ENCODE results near the gene PER3. TPM values are rescaled to one million over a fixed set of nuclear protein-coding genes. Genes with fewer than 3 reads are reported as not detected.
"Not testable (repeated sequence)": the region's sequence is repeated elsewhere in the genome, so short reads cannot be mapped to it uniquely, and the experiment has no call there.

PER3 gene
- total RNA-seq, 1 donor from 2014 or later, result 20.4 TPM

GRCh38 chr1:7771823-7772299 lies 12.2 kb upstream of the PER3 start:
- ATAC-seq (no peak), DNase-seq (no peak)
- intact Hi-C loops (cut with micrococcal nuclease), result no loop called here

- intact Hi-C loops (cut with micrococcal nuclease), result no loop called here
- ATAC-seq (no peak), DNase-seq (no peak)
Measured at GRCh38 chr1:7777591-7777990, 6.5 kb upstream of the PER3 start.

GRCh38 chr1:7778133-7778628 lies 5.9 kb upstream of the PER3 start:
- no peak for ATAC-seq
- intact Hi-C loops (cut with micrococcal nuclease), result no loop called here
- DNase-seq, result no peak

- intact Hi-C loops (cut with micrococcal nuclease), result no loop called here
- no peak for ATAC-seq
Measured at GRCh38 chr1:7780976-7781375, 3.1 kb upstream of the PER3 start.

GRCh38 chr1:7781501-7781900 lies 2.6 kb upstream of the PER3 start:
- no peak for DNase-seq
- ATAC-seq, result no peak
- intact Hi-C loops (cut with micrococcal nuclease), result no loop called here

More at GRCh38 chr1:7780976-7781375, 3.1 kb upstream of the PER3 start:
- DNase-seq, result no peak

GRCh38 chr1:7781923-7782495 lies 2.1 kb upstream of the PER3 start:
- ATAC-seq (no peak), DNase-seq (no peak)
- intact Hi-C loops (cut with micrococcal nuclease), result no loop called here

- intact Hi-C loops (cut with micrococcal nuclease), result no loop called here
- peak; percentile 89 for DNase-seq
- peak; percentile 78 for ATAC-seq
Measured at GRCh38 chr1:7783178-7783711, 846 bp upstream of the PER3 start.

- intact Hi-C loops (cut with micrococcal nuclease), result no loop called here
- ATAC-seq, result peak; percentile 14
- no peak for DNase-seq
Measured at GRCh38 chr1:7784492-7785071, 491 bp downstream of the PER3 start.

- DNase-seq (no peak), ATAC-seq (no peak)
- intact Hi-C loops (cut with micrococcal nuclease), result no loop called here
Measured at GRCh38 chr1:7785108-7785507, 1.0 kb downstream of the PER3 start.

GRCh38 chr1:7786795-7787194 lies 2.7 kb downstream of the PER3 start:
- no peak for ATAC-seq
- no peak for DNase-seq
- intact Hi-C loops (cut with micrococcal nuclease), result no loop called here

- no peak for ATAC-seq
- intact Hi-C loops (cut with micrococcal nuclease), result no loop called here
- no peak for DNase-seq
Measured at GRCh38 chr1:7789828-7790227, 5.7 kb downstream of the PER3 start.

- intact Hi-C loops (cut with micrococcal nuclease); ATAC-seq; DNase-seq: not testable (repeated sequence)
Measured at GRCh38 chr1:7791027-7791426, 6.9 kb downstream of the PER3 start.

GRCh38 chr1:7795406-7795805 lies 11.3 kb downstream of the PER3 start:
- intact Hi-C loops (cut with micrococcal nuclease), result no loop called here
- ATAC-seq (no peak), DNase-seq (no peak)

- DNase-seq, result no peak
- intact Hi-C loops (cut with micrococcal nuclease), result no loop called here
- ATAC-seq, result no peak
Measured at GRCh38 chr1:7805460-7805859, 21.4 kb downstream of the PER3 start.

- no peak for DNase-seq
- intact Hi-C loops (cut with micrococcal nuclease), result no loop called here
Measured at GRCh38 chr1:7808253-7808844, 24.3 kb downstream of the PER3 start.

GRCh38 chr1:7809742-7810141 lies 25.7 kb downstream of the PER3 start:
- DNase-seq, result no peak
- intact Hi-C loops (cut with micrococcal nuclease), result no loop called here
- no peak for ATAC-seq

More at GRCh38 chr1:7808253-7808844, 24.3 kb downstream of the PER3 start:
- ATAC-seq, result no peak

- intact Hi-C loops (cut with micrococcal nuclease), result no loop called here
- DNase-seq (no peak), ATAC-seq (no peak)
Measured at GRCh38 chr1:7810395-7810794, 26.3 kb downstream of the PER3 start.

GRCh38 chr1:7811476-7811875 lies 27.4 kb downstream of the PER3 start:
- ATAC-seq (no peak), DNase-seq (no peak)
- intact Hi-C loops (cut with micrococcal nuclease), result no loop called here

GRCh38 chr1:7813677-7814373 lies 29.7 kb downstream of the PER3 start:
- DNase-seq (no peak), ATAC-seq (no peak)
- intact Hi-C loops (cut with micrococcal nuclease), result no loop called here

- DNase-seq (no peak), ATAC-seq (no peak)
- intact Hi-C loops (cut with micrococcal nuclease), result no loop called here
Measured at GRCh38 chr1:7821282-7821681, 37.2 kb downstream of the PER3 start.

All from left ventricle myocardium superior (tissue), 1 donor.